HG02970 (cell line): ENCODE measurements around the gene CHAF1B.
"Not testable (repeated sequence)": the region's sequence is repeated elsewhere in the genome, so short reads cannot be mapped to it uniquely, and the experiment has no call there.

Experiments
- ATAC-seq: cut with Tn5 transposase; IDR thresholded peaks from one replicate; pipeline ENCODE4 v1.9.1; 2021; ENCODE audit warnings: mild to moderate bottlenecking, moderate library complexity, moderate number of reproducible peaks; ENCODE audit not compliant: unreplicated experiment, low FRiP score

Gene CHAF1B

GRCh38 chr21:36385233-36386030 is at the start of gene CHAF1B:
TSS of gene CHAF1B (plus strand) at chr21:36385392. CDS start at chr21:36386137, 745 bp downstream.
- ATAC-seq = peak; percentile 93

GRCh38 chr21:36337099-36337509 is 48.1 kb upstream of the CHAF1B start:
- no peak for ATAC-seq

GRCh38 chr21:36338975-36339374 is 46.2 kb upstream of the CHAF1B start:
- no peak for ATAC-seq

- ATAC-seq = not testable (repeated sequence)
Measured at GRCh38 chr21:36342581-36342980, 42.6 kb upstream of the CHAF1B start.

- ATAC-seq = no peak
Measured at GRCh38 chr21:36344931-36345330, 40.3 kb upstream of the CHAF1B start.

GRCh38 chr21:36347278-36347961 is 37.8 kb upstream of the CHAF1B start:
- ATAC-seq = no peak

GRCh38 chr21:36347962-36348328 is 37.2 kb upstream of the CHAF1B start:
- ATAC-seq = no peak

- no peak for ATAC-seq
Measured at GRCh38 chr21:36349315-36349714, 35.9 kb upstream of the CHAF1B start.

- ATAC-seq = no peak
Measured at GRCh38 chr21:36350282-36350910, 34.8 kb upstream of the CHAF1B start.

GRCh38 chr21:36354918-36355680 is 30.1 kb upstream of the CHAF1B start:
- no peak for ATAC-seq

- ATAC-seq = no peak
Measured at GRCh38 chr21:36355868-36356267, 29.3 kb upstream of the CHAF1B start.

- ATAC-seq = no peak
Measured at GRCh38 chr21:36359185-36359584, 26.0 kb upstream of the CHAF1B start.

GRCh38 chr21:36369064-36369685 is 16.0 kb upstream of the CHAF1B start:
- no peak for ATAC-seq

- ATAC-seq = no peak
Measured at GRCh38 chr21:36375994-36376393, 9.2 kb upstream of the CHAF1B start.

GRCh38 chr21:36377391-36377842 is 7.8 kb upstream of the CHAF1B start:
- ATAC-seq = no peak

GRCh38 chr21:36379251-36379650 is 5.9 kb upstream of the CHAF1B start:
- ATAC-seq = no peak

GRCh38 chr21:36381841-36382589 is 3.2 kb upstream of the CHAF1B start:
- no peak for ATAC-seq

- ATAC-seq = not testable (repeated sequence)
Measured at GRCh38 chr21:36382722-36383121, 2.5 kb upstream of the CHAF1B start.

GRCh38 chr21:36384885-36385232 is 333 bp upstream of the CHAF1B start:
- ATAC-seq = peak; percentile 7
